Activated T-cell treated with anti-CD3 and anti-CD28 coated beads, Interleukin-2, amount 50 U/mL, for 4 hours (primary cell): Measurements from ENCODE around the gene TMEM63C. TPM values are rescaled to one million over a fixed set of nuclear protein-coding genes. Genes with fewer than 3 reads are reported as not detected.

Experiments
- ATAC-seq, 2 donors: fragments of 200-7000 bp; cut with Tn5 transposase; one replicate each; pipeline ENCODE4 v1.10.0; 2021
- DNase-seq: peaks from one replicate; pipeline ENCODE4 v3.0.0-alpha.2; 2020
- H3K27me3 Mint-ChIP-seq: one replicate; pipeline ENCODE4 v1.8.0; 2021; ENCODE audit warnings: low read depth, mixed read lengths
- H3K36me3 Mint-ChIP-seq: one replicate; pipeline ENCODE4 v1.8.0; 2022; ENCODE audit warnings: mixed read lengths; ENCODE audit not compliant: insufficient read depth
- H3K4me1 Mint-ChIP-seq: one replicate; pipeline ENCODE4 v1.8.0; 2021; ENCODE audit warnings: low read depth, mixed read lengths
- H3K4me3 Mint-ChIP-seq: one replicate; pipeline ENCODE4 v1.8.0; 2021; ENCODE audit warnings: mild to moderate bottlenecking, moderate library complexity, mixed read lengths
- H3K9me3 Mint-ChIP-seq: one replicate; pipeline ENCODE4 v1.8.0; 2021; ENCODE audit warnings: mixed read lengths
- total RNA-seq, 3 donors: library from RNA; stranded (reverse); gene quantifications; one replicate each; pipeline ENCODE4 v1.2.1, GENCODE V29; 2021

TMEM63C gene, protein sequence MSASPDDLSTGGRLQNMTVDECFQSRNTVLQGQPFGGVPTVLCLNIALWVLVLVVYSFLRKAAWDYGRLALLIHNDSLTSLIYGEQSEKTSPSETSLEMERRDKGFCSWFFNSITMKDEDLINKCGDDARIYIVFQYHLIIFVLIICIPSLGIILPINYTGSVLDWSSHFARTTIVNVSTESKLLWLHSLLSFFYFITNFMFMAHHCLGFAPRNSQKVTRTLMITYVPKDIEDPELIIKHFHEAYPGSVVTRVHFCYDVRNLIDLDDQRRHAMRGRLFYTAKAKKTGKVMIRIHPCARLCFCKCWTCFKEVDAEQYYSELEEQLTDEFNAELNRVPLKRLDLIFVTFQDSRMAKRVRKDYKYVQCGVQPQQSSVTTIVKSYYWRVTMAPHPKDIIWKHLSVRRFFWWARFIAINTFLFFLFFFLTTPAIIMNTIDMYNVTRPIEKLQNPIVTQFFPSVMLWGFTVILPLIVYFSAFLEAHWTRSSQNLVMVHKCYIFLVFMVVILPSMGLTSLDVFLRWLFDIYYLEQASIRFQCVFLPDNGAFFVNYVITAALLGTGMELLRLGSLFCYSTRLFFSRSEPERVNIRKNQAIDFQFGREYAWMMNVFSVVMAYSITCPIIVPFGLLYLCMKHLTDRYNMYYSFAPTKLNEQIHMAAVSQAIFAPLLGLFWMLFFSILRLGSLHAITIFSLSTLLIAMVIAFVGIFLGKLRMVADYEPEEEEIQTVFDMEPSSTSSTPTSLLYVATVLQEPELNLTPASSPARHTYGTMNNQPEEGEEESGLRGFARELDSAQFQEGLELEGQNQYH
- total RNA-seq = under 1 TPM; 0.65 to 0.91 (median 0.87) TPM

- Mint-ChIP-seq H3K27me3 (peaks cover 46% of the 10 kb centered on the region), H3K4me1 (peaks cover 17% of the 10 kb centered on the region), H3K36me3 (no peaks in the 10 kb centered on the region), H3K9me3 (no peaks in the 10 kb centered on the region), H3K4me3 (peak within 1 kb of the TSS; percentile 70)
- ATAC-seq = peak; percentile 88 to 94
- peak; percentile 50 for DNase-seq
Measured at GRCh38 chr14:77181603-77182437, at the start of gene TMEM63C. Gene TMEM63C, plus strand, starts transcription at chr14:77181798. Its CDS starts 37,016 bp downstream, at chr14:77218814.

- no peak for DNase-seq
- Mint-ChIP-seq H3K36me3 (no peaks in the 10 kb centered on the region), H3K4me1 (no peaks in the 10 kb centered on the region), H3K27me3 (peaks cover 64% of the 10 kb centered on the region), H3K9me3 (no peaks in the 10 kb centered on the region), H3K4me3 (no peak overlapping the region)
- no peak for ATAC-seq
Measured at GRCh38 chr14:77131871-77132486, 49.6 kb upstream of the TMEM63C start.

GRCh38 chr14:77133720-77134338 lies 47.8 kb upstream of the TMEM63C start:
- DNase-seq (peak; percentile 33), ATAC-seq (peak; percentile 89 to 94)
- Mint-ChIP-seq H3K27me3 (peaks cover 74% of the 10 kb centered on the region), H3K9me3 (no peaks in the 10 kb centered on the region), H3K4me1 (no peaks in the 10 kb centered on the region), H3K36me3 (no peaks in the 10 kb centered on the region), H3K4me3 (no peak overlapping the region)

GRCh38 chr14:77139022-77139421 lies 42.6 kb upstream of the TMEM63C start:
- Mint-ChIP-seq H3K4me1 (peaks cover 14% of the 10 kb centered on the region), H3K27me3 (peaks cover 79% of the 10 kb centered on the region), H3K36me3 (no peaks in the 10 kb centered on the region), H3K9me3 (no peaks in the 10 kb centered on the region), H3K4me3 (no peak overlapping the region)
- ATAC-seq (no peak), DNase-seq (no peak)

- no peaks in the 10 kb centered on the region for H3K9me3 Mint-ChIP-seq
- H3K36me3 Mint-ChIP-seq = no peaks in the 10 kb centered on the region
- H3K27me3 Mint-ChIP-seq = peaks cover 79% of the 10 kb centered on the region
- peak overlapping the region; percentile 56 for H3K4me3 Mint-ChIP-seq
- H3K4me1 Mint-ChIP-seq = peaks cover 14% of the 10 kb centered on the region
- DNase-seq = peak; percentile 32
- ATAC-seq = peak; percentile 80 to 81
Measured at GRCh38 chr14:77139540-77140358, 41.8 kb upstream of the TMEM63C start.

GRCh38 chr14:77140359-77141213 lies 41.0 kb upstream of the TMEM63C start:
- no peaks in the 10 kb centered on the region for H3K9me3 Mint-ChIP-seq
- peaks cover 79% of the 10 kb centered on the region for H3K27me3 Mint-ChIP-seq
- ATAC-seq = no peak
- no peaks in the 10 kb centered on the region for H3K36me3 Mint-ChIP-seq
- H3K4me1 Mint-ChIP-seq = peaks cover 14% of the 10 kb centered on the region
- DNase-seq = no peak
- H3K4me3 Mint-ChIP-seq = peak overlapping the region; percentile 56

DNA sequence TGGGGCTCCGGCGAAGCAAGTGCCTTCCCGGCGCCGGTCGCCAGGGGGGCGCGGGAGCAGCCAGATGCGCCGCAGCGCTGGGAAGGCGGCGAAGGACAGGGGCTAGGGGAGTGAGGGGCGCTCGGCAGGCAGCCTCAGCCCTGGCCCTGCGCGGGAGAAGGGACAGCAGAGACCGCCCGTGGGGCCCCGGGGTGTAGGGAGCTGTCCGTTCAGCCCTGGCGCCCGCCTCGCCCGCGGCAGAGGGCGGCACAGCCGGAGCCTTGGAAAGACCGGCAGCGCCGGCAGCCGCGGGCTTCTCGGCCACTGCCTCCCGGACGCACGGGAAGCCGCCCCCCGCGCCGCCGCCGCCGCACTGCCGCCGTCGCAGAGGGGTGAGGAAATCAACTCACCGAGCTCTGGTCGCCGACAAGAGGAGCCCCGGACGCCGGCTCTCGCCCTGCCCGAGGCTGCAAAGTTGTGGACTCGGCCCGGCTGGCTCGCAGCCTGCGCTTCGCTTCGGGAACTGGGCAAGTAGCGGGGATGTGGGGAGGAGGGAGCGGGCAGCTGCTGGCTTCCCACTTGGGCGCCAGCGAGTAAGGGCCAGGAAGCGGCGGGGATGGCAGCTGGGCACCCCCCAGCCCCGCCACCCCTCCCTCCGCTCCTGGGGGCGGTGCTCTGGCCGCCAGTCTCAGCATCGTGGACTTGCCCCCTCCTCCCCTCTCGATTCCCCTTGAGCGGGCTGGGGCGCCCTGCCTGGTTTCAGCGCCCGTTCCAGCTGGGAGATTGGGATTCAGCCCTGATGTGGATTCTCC lies 40.2 kb upstream of the TMEM63C start, which contains the start of gene ZDHHC22:
ZDHHC22 (minus strand) TSS at position 578 of the 791 bp plus-strand sequence. CDS start 2,053 bp downstream, outside the sequence.
- H3K9me3 Mint-ChIP-seq = no peaks in the 10 kb centered on the region
- H3K4me1 Mint-ChIP-seq = peaks cover 14% of the 10 kb centered on the region
- H3K27me3 Mint-ChIP-seq = peaks cover 85% of the 10 kb centered on the region
- peak within 1 kb of the TSS; percentile 24 for H3K4me3 Mint-ChIP-seq
- peak; percentile 51 for ATAC-seq
- DNase-seq = no peak
- H3K36me3 Mint-ChIP-seq = no peaks in the 10 kb centered on the region

- H3K27me3 Mint-ChIP-seq = peaks cover 85% of the 10 kb centered on the region
- peak overlapping the region; percentile 24 for H3K4me3 Mint-ChIP-seq
- H3K4me1 Mint-ChIP-seq = peaks cover 14% of the 10 kb centered on the region
- no peak for DNase-seq
- H3K9me3 Mint-ChIP-seq = no peaks in the 10 kb centered on the region
- ATAC-seq = no peak
- no peaks in the 10 kb centered on the region for H3K36me3 Mint-ChIP-seq
Measured at GRCh38 chr14:77142005-77142800, 39.4 kb upstream of the TMEM63C start.

GRCh38 chr14:77143071-77143470 lies 38.5 kb upstream of the TMEM63C start:
- ATAC-seq = no peak
- Mint-ChIP-seq H3K4me3 (no peak overlapping the region), H3K4me1 (peaks cover 14% of the 10 kb centered on the region), H3K36me3 (no peaks in the 10 kb centered on the region), H3K27me3 (peaks cover 81% of the 10 kb centered on the region), H3K9me3 (no peaks in the 10 kb centered on the region)
- no peak for DNase-seq

- H3K4me1 Mint-ChIP-seq = peaks cover 10% of the 10 kb centered on the region
Measured at GRCh38 chr14:77144412-77145115, 37.0 kb upstream of the TMEM63C start.

More at GRCh38 chr14:77144412-77145115, 37.0 kb upstream of the TMEM63C start:
- H3K9me3 Mint-ChIP-seq = no peaks in the 10 kb centered on the region
- ATAC-seq (no peak), DNase-seq (no peak)
- H3K36me3 Mint-ChIP-seq = no peaks in the 10 kb centered on the region
- no peak overlapping the region for H3K4me3 Mint-ChIP-seq
- peaks cover 75% of the 10 kb centered on the region for H3K27me3 Mint-ChIP-seq
